ENCODE results near the gene STK11. TPM values are rescaled to one million over a fixed set of nuclear protein-coding genes. Genes with fewer than 3 reads are reported as not detected.

STK11 gene
- total RNA-seq, 1 donor from 2014 or later = 67.6 TPM

- no peak overlapping the region for H3K27ac Mint-ChIP-seq
- no peaks in the 10 kb centered on the region for H3K27me3 Mint-ChIP-seq
- intact Hi-C loops (cut with micrococcal nuclease) = no loop called here
- TF ChIP-seq CTCF (IDR thresholded peaks at IDR 0.05) = no peak
- H3K36me3 Mint-ChIP-seq (ENCODE audit: low read depth) = peaks cover 8% of the 10 kb centered on the region
- H3K9me3 Mint-ChIP-seq = no peaks in the 10 kb centered on the region
- ChIA-PET CTCF (no interaction called here), POLR2A (no interaction called here)
- no peak for ATAC-seq (ENCODE audit: low read depth)
- no peak overlapping the region for H3K4me3 Mint-ChIP-seq
- no peaks in the 10 kb centered on the region for H3K4me1 Mint-ChIP-seq
- DNase-seq = no peak
These were observed 24.6 kb downstream of the STK11 start for GRCh38 chr19:1229924-1230782.

- no peak for ATAC-seq (ENCODE audit: low read depth)
- H3K4me3 Mint-ChIP-seq = no peak overlapping the region
- H3K27ac Mint-ChIP-seq = no peak overlapping the region
- DNase-seq = no peak
- H3K36me3 Mint-ChIP-seq (ENCODE audit: low read depth) = peaks cover 7% of the 10 kb centered on the region
- H3K9me3 Mint-ChIP-seq = no peaks in the 10 kb centered on the region
- intact Hi-C loops (cut with micrococcal nuclease) = no loop called here
- H3K4me1 Mint-ChIP-seq = no peaks in the 10 kb centered on the region
- no peaks in the 10 kb centered on the region for H3K27me3 Mint-ChIP-seq
- TF ChIP-seq CTCF (IDR thresholded peaks at IDR 0.05) = no peak
- ChIA-PET CTCF (no interaction called here), POLR2A (no interaction called here)
These were observed 25.4 kb downstream of the STK11 start for GRCh38 chr19:1230783-1231489.

- POLR2A ChIA-PET = interaction anchor here (0.6 kb wide), 1 partner anchor 178 kb away, joined by 4 read pairs; no protein-coding TSS in a partner anchor
- no peaks in the 10 kb centered on the region for H3K9me3 Mint-ChIP-seq
- no peak for ATAC-seq (ENCODE audit: low read depth)
- CTCF ChIA-PET = no interaction called here
- intact Hi-C loops (cut with micrococcal nuclease) = no loop called here
- H3K36me3 Mint-ChIP-seq (ENCODE audit: low read depth) = peaks cover 7% of the 10 kb centered on the region
- H3K27me3 Mint-ChIP-seq = no peaks in the 10 kb centered on the region
- no peak overlapping the region for H3K4me3 Mint-ChIP-seq
- no peak overlapping the region for H3K27ac Mint-ChIP-seq
- no peaks in the 10 kb centered on the region for H3K4me1 Mint-ChIP-seq
- no peak for TF ChIP-seq CTCF (IDR thresholded peaks at IDR 0.05)
- DNase-seq = no peak
These were observed 26.4 kb downstream of the STK11 start for GRCh38 chr19:1231729-1232637.

GRCh38 chr19:1232652-1233072 is 27.1 kb downstream of the STK11 start:
- POLR2A ChIA-PET = no interaction called here
- DNase-seq = no peak
- H3K27ac Mint-ChIP-seq = no peak overlapping the region
- no peak for ATAC-seq (ENCODE audit: low read depth)
- peaks cover 4% of the 10 kb centered on the region for H3K36me3 Mint-ChIP-seq (ENCODE audit: low read depth)
- no peak for TF ChIP-seq CTCF (IDR thresholded peaks at IDR 0.05)
- no peaks in the 10 kb centered on the region for H3K9me3 Mint-ChIP-seq
- CTCF ChIA-PET = no interaction called here
- no peak overlapping the region for H3K4me3 Mint-ChIP-seq
- H3K4me1 Mint-ChIP-seq = no peaks in the 10 kb centered on the region
- no peaks in the 10 kb centered on the region for H3K27me3 Mint-ChIP-seq
- intact Hi-C loops (cut with micrococcal nuclease) = no loop called here

Measured in activated B cell treated with CpG ODN at 0.5 μM for 24 hours (primary cell).